PC-3 (cell line): ENCODE data around the gene LAIR1. TPM values are rescaled to one million over a fixed set of nuclear protein-coding genes. Genes with fewer than 3 reads are reported as not detected.

ENCODE experiments used
- ATAC-seq: fragments of 200-7000 bp; cut with Tn5 transposase; 2 replicates; pipeline ENCODE4 v1.9.1; 2020; ENCODE audit warnings: mild to moderate bottlenecking, moderate library complexity
- BruUV-seq: library from RNA; stranded (reverse); fragments of 400-500 nt; replicated peaks from 2 replicates; lab custom pipeline; 2021; lab: Mats Ljungman, UMichigan
- CTCF ChIA-PET: fragments of 300-600 bp; sonication (Branson Sonifier 250); formaldehyde crosslinking; loops from one replicate; lab custom pipeline; 2022; ENCODE audit warnings: antibody characterized with exemption; lab: Charles Lee
- POLR2A ChIA-PET: fragments of 300-600 bp; sonication (Branson Sonifier 250); formaldehyde crosslinking; loops from one replicate; lab custom pipeline; 2022; ENCODE audit warnings: antibody characterized with exemption; ENCODE audit not compliant: unreplicated experiment; lab: Charles Lee
- DNase-seq: peaks from one replicate; pipeline ENCODE4 v3.0.0-alpha.2; 2015
- H2AFZ ChIP-seq: fragments of 300-600 bp; sonication (generic); 2 replicates; pipeline ENCODE4 v1.6.0; 2016; ENCODE audit warnings: antibody characterized with exemption, low read length
- H3F3A ChIP-seq: fragments of 300-600 bp; sonication (generic); one replicate; pipeline ENCODE4 v1.6.0; 2017; ENCODE audit warnings: antibody characterized with exemption, low read length, control low read depth, mild to moderate bottlenecking; ENCODE audit not compliant: unreplicated experiment
- H3K27ac ChIP-seq: fragments of 300-600 bp; sonication (generic); 2 replicates; pipeline ENCODE4 v1.5.1; 2016; ENCODE audit warnings: mild to moderate bottlenecking, low read length
- H3K27me3 ChIP-seq: fragments of 300-600 bp; sonication (generic); 2 replicates; pipeline ENCODE4 v1.6.1; 2016; ENCODE audit warnings: low read length, mixed read lengths
- H3K36me3 ChIP-seq: fragments of 300-600 bp; sonication (generic); 2 replicates; pipeline ENCODE4 v1.6.1; 2016; ENCODE audit warnings: low read depth, mixed run types, low read length, mixed read lengths
- H3K4me1 ChIP-seq: fragments of 300-600 bp; sonication (generic); 2 replicates; pipeline ENCODE4 v1.5.1; 2016; ENCODE audit warnings: low read length; ENCODE audit not compliant: insufficient read depth
- H3K4me2 ChIP-seq: fragments of 300-600 bp; sonication (generic); 2 replicates; pipeline ENCODE4 v1.6.0; 2016; ENCODE audit warnings: low read length
- H3K4me3 ChIP-seq: fragments of 300-600 bp; sonication (generic); 2 replicates; pipeline ENCODE4 v1.5.1; 2016; ENCODE audit warnings: mild to moderate bottlenecking, low read length, mixed read lengths
- H3K79me2 ChIP-seq: fragments of 300-600 bp; sonication (generic); 2 replicates; pipeline ENCODE4 v1.6.1; 2017; ENCODE audit warnings: low read length, mixed read lengths
- H3K9ac ChIP-seq: fragments of 300-600 bp; sonication (generic); 2 replicates; pipeline ENCODE4 v1.6.0; 2016; ENCODE audit warnings: mild to moderate bottlenecking, low read length
- H3K9me2 ChIP-seq: fragments of 300-600 bp; sonication (generic); replicated peaks from 2 replicates; pipeline ENCODE4 v1.6.1; 2016; ENCODE audit warnings: mixed run types, low read length, mixed read lengths
- H3K9me3 ChIP-seq: fragments of 300-600 bp; sonication (generic); 2 replicates; pipeline ENCODE4 v1.6.1; 2016; ENCODE audit warnings: low read length, mixed read lengths
- H4K20me1 ChIP-seq: fragments of 300-600 bp; sonication (generic); 2 replicates; pipeline ENCODE4 v1.6.1; 2016; ENCODE audit warnings: low read length, mixed read lengths
- CTCF ChIP-seq: fragments of 300-600 bp; sonication (generic); conservative IDR thresholded peaks from 2 replicates; pipeline ENCODE4 v1.5.1; 2017; ENCODE audit warnings: antibody characterized with exemption, low read depth, mild to moderate bottlenecking, low read length
- EZH2 ChIP-seq: fragments of 300-600 bp; sonication (generic); IDR thresholded peaks from one replicate; pipeline ENCODE4 v1.6.1; 2017; ENCODE audit warnings: antibody characterized with exemption, mild to moderate bottlenecking, low read length; ENCODE audit not compliant: unreplicated experiment
- EZH2phosphoT487 ChIP-seq: fragments of 300-600 bp; sonication (generic); IDR thresholded peaks from 2 replicates; pipeline ENCODE4 v1.6.1; 2018; ENCODE audit warnings: mild to moderate bottlenecking, antibody characterized with exemption, low read length, borderline replicate concordance
- intact Hi-C: fragments of 100-400 bp; cut with micrococcal nuclease; formaldehyde crosslinking; loops from 2 replicates; pipeline ENCODE4 v1.9.0; 2023
- total RNA-seq: library from RNA; depleted of rRNA; stranded (reverse); fragments of >200 nt; gene quantifications from 2 replicates; pipeline ENCODE4 v1.2.3, GENCODE V29; 2014

Gene LAIR1
- total RNA-seq, 1 experiment from 2014 or later, result not detected

GRCh38 chr19:54310543-54310942 lies 54.2 kb downstream of the LAIR1 start:
- BruUV-seq, result no TSS peak

GRCh38 chr19:54309811-54310210 lies 54.9 kb downstream of the LAIR1 start:
- Histone ChIP-seq H3F3A (no peaks in the 10 kb centered on the region), H3K4me1 (no peaks in the 10 kb centered on the region), H3K27me3 (peaks cover 79% of the 10 kb centered on the region), H4K20me1 (no peaks in the 10 kb centered on the region), H3K9me2 (0 out of 2 replicates have a peak, but pooled peaks cover 4% of the 10 kb centered on the region), H3K9ac (no peak overlapping the region), H3K36me3 (no peaks in the 10 kb centered on the region), H3K4me2 (no peak overlapping the region), H3K79me2 (no peaks in the 10 kb centered on the region), H3K27ac (no peak overlapping the region), H3K9me3 (no peaks in the 10 kb centered on the region), H3K4me3 (no peak overlapping the region), H2AFZ (no peak overlapping the region)
- DNase-seq, result no peak
- ChIA-PET CTCF (no interaction called here), POLR2A (no interaction called here)
- intact Hi-C loops, result no loop called here
- TF ChIP-seq EZH2phosphoT487 (no peak), CTCF (no peak), EZH2 (no peak)
- no peak for ATAC-seq
- BruUV-seq, result no TSS peak

More at GRCh38 chr19:54310543-54310942, 54.2 kb downstream of the LAIR1 start:
- DNase-seq (no peak), ATAC-seq (no peak)
- no peaks in the 10 kb centered on the region for H4K20me1 ChIP-seq
- H3K36me3 ChIP-seq, result no peaks in the 10 kb centered on the region
- CTCF ChIA-PET, result no interaction called here
- intact Hi-C loops, result no loop called here
- H3K4me2 ChIP-seq, result no peak overlapping the region
- no peaks in the 10 kb centered on the region for H3K9me3 ChIP-seq
- no peak overlapping the region for H3K27ac ChIP-seq
- no peak overlapping the region for H3K9ac ChIP-seq
- H3K27me3 ChIP-seq, result peaks cover 78% of the 10 kb centered on the region
- TF ChIP-seq CTCF, result no peak
- H3K4me1 ChIP-seq, result no peaks in the 10 kb centered on the region
- H3F3A ChIP-seq, result no peaks in the 10 kb centered on the region
- H3K79me2 ChIP-seq, result no peaks in the 10 kb centered on the region
- no peak overlapping the region for H2AFZ ChIP-seq
- POLR2A ChIA-PET, result no interaction called here
- no peak overlapping the region for H3K4me3 ChIP-seq
- H3K9me2 ChIP-seq, result no peaks in the 10 kb centered on the region

GRCh38 chr19:54307389-54308020 lies 57.2 kb downstream of the LAIR1 start:
- Histone ChIP-seq H3K4me1 (no peaks in the 10 kb centered on the region), H4K20me1 (no peaks in the 10 kb centered on the region), H3K9me2 (0 out of 2 replicates have a peak, but pooled peaks cover 4% of the 10 kb centered on the region), H3K27me3 (peaks cover 62% of the 10 kb centered on the region), H3K9me3 (no peaks in the 10 kb centered on the region), H3K9ac (no peak overlapping the region), H3K36me3 (no peaks in the 10 kb centered on the region), H3K4me3 (no peak overlapping the region), H3K27ac (no peak overlapping the region), H3F3A (no peaks in the 10 kb centered on the region), H2AFZ (no peak overlapping the region), H3K79me2 (no peaks in the 10 kb centered on the region), H3K4me2 (no peak overlapping the region)
- no TSS peak for BruUV-seq
- DNase-seq (no peak), ATAC-seq (no peak)
- intact Hi-C loops, result no loop called here
- CTCF ChIA-PET, result no interaction called here
- TF ChIP-seq EZH2phosphoT487 (no peak), CTCF (no peak)
- POLR2A ChIA-PET, result no interaction called here
